ENCODE data around the gene PALLD.

PALLD gene

GRCh38 chr4:168652755-168653154, 155.9 kb downstream of the PALLD start:
- in situ Hi-C loops (cut with MboI; ENCODE audit: low sequenced_read_pairs, unreplicated experiment): no loop called here
- TF ChIP-seq, protein P1, sequence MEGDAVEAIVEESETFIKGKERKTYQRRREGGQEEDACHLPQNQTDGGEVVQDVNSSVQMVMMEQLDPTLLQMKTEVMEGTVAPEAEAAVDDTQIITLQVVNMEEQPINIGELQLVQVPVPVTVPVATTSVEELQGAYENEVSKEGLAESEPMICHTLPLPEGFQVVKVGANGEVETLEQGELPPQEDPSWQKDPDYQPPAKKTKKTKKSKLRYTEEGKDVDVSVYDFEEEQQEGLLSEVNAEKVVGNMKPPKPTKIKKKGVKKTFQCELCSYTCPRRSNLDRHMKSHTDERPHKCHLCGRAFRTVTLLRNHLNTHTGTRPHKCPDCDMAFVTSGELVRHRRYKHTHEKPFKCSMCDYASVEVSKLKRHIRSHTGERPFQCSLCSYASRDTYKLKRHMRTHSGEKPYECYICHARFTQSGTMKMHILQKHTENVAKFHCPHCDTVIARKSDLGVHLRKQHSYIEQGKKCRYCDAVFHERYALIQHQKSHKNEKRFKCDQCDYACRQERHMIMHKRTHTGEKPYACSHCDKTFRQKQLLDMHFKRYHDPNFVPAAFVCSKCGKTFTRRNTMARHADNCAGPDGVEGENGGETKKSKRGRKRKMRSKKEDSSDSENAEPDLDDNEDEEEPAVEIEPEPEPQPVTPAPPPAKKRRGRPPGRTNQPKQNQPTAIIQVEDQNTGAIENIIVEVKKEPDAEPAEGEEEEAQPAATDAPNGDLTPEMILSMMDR (IDR thresholded peaks at IDR 0.05; ENCODE audit: borderline replicate concordance, control extremely low read depth, extremely low read depth, insufficient read depth, missing control alignments): no peak
- DNase-seq (ENCODE audit: low spot score): no peak

DNA sequence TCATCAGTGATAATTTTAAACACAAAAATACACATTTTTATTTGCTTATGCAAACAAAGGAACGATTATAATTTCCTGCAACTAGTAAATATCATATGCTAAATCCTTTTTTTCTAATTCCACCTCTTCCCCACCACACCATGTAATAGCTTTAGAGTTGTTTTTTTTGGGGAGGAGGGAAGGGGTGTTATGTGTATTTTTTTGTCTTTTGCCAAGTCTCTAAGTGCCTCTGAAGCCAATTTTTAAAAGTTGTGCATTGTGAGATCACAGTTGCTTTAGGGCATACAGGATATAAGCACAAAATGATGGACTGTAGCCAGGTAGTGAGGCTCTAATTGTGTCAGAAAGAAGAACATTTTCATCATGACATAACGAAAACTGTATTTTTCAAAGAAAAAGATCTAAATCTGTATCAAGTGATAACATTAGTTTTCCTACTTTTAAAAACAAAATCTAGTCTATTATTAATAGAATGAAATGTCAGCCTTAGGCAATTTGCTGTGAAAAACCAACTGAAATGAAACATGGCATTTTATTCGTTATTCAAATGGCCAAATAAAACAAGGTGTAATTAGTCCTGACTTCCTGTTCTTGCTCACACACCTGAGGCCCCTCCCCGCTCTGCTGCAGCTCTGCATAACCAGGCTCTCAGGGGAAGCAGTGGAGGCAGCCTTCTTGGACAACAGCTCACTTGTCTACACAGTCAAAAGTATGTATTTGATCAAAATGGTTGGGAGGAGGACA, 157.4 kb downstream of the PALLD start:
- in situ Hi-C loops (cut with MboI; ENCODE audit: low sequenced_read_pairs, unreplicated experiment): no loop called here
- TF ChIP-seq, protein P1 (IDR thresholded peaks at IDR 0.05; ENCODE audit: borderline replicate concordance, control extremely low read depth, extremely low read depth, insufficient read depth, missing control alignments): no peak

GRCh38 chr4:168654848-168655174, 158.0 kb downstream of the PALLD start:
- in situ Hi-C loops (cut with MboI; ENCODE audit: low sequenced_read_pairs, unreplicated experiment): no loop called here
- DNase-seq (ENCODE audit: low spot score): no peak
- TF ChIP-seq, protein P1 (IDR thresholded peaks at IDR 0.05; ENCODE audit: borderline replicate concordance, control extremely low read depth, extremely low read depth, insufficient read depth, missing control alignments): no peak

More for the DNA sequence above, 157.4 kb downstream of the PALLD start:
- no peak for DNase-seq (ENCODE audit: low spot score)

DNA sequence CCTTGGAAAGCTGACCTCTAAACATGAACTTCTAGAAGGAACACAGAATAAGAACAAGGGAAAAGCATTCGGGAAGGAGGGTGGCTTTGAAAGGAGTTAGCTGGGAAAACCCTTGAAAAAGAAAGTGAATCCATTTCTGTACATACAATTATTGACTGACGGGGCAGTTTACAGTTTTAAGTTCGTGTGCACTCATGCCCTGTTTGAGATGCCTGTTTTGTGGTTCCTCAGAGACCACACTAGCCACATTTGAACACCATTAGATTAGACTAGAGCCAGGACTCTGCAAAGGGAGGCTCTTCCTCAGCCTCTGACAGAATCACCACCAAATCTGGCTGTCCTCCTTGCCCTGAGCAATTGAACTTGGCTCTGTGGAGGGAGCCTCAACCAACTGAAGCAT, 158.3 kb downstream of the PALLD start:
- TF ChIP-seq, protein P1 (IDR thresholded peaks at IDR 0.05; ENCODE audit: borderline replicate concordance, control extremely low read depth, extremely low read depth, insufficient read depth, missing control alignments): no peak
- DNase-seq (ENCODE audit: low spot score): no peak
- in situ Hi-C loops (cut with MboI; ENCODE audit: low sequenced_read_pairs, unreplicated experiment): no loop called here

- in situ Hi-C loops (cut with MboI; ENCODE audit: low sequenced_read_pairs, unreplicated experiment): no loop called here
- TF ChIP-seq, protein P1 (IDR thresholded peaks at IDR 0.05; ENCODE audit: borderline replicate concordance, control extremely low read depth, extremely low read depth, insufficient read depth, missing control alignments): no peak
- no peak for DNase-seq (ENCODE audit: low spot score)
These were observed 159.3 kb downstream of the PALLD start for GRCh38 chr4:168656055-168656660.

DNA sequence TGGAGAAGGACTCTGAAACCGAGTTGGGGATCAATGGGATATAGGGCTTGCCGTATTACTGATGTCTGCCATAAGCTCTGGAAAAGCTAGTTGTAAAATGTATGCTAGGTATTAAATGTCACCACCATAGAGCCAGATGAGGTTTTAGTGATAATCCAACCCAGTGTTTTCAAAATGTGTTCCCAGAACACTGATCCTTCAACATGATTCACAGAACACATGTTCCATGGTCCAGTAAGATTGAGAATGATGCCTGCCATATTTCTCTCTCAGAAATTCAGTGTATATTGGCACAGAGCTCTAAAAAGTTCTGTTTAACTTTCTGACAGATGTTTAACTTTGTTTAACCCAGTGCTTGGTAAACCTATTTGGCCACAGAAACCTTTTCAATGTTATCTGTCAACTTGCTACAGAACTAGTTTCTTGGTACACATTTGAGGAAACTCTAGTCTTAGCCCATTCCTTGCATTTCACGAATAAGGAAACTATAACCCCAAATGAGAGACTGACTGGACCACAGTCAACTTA, 160.2 kb downstream of the PALLD start:
- TF ChIP-seq, protein P1 (IDR thresholded peaks at IDR 0.05; ENCODE audit: borderline replicate concordance, control extremely low read depth, extremely low read depth, insufficient read depth, missing control alignments): no peak
- in situ Hi-C loops (cut with MboI; ENCODE audit: low sequenced_read_pairs, unreplicated experiment): no loop called here
- DNase-seq (ENCODE audit: low spot score): no peak

Data from GM13976 (cell line).